Activated CD8-positive, alpha-beta T cell treated with anti-CD3 and anti-CD28 coated beads for 36 hours (primary cell): Measurements from ENCODE around the gene ARL10. TPM values are rescaled to one million over a fixed set of nuclear protein-coding genes. Genes with fewer than 3 reads are reported as not detected.

ENCODE experiments used
- ATAC-seq: fragments of 200-7000 bp; cut with Tn5 transposase; one replicate; pipeline ENCODE4 v1.10.0; 2021; ENCODE audit warnings: mild to moderate bottlenecking, moderate library complexity
- CTCF ChIA-PET: fragments of 350-600 bp; sonication (Branson Sonifier 250); formaldehyde crosslinking; loops from one replicate; lab custom pipeline; 2021; ENCODE audit warnings: antibody characterized with exemption; lab: Charles Lee
- POLR2A ChIA-PET: fragments of 350-600 bp; sonication (Branson Sonifier 250); formaldehyde crosslinking; loops from one replicate; lab custom pipeline; 2021; ENCODE audit warnings: antibody characterized with exemption; lab: Charles Lee
- DNase-seq: peaks from one replicate; pipeline ENCODE4 v3.0.0-alpha.2; 2020
- H3K27ac Mint-ChIP-seq: one replicate; pipeline ENCODE4 v1.8.0; 2021; ENCODE audit warnings: mild to moderate bottlenecking, mixed read lengths
- H3K27me3 Mint-ChIP-seq: one replicate; pipeline ENCODE4 v1.8.0; 2021; ENCODE audit warnings: mixed read lengths
- H3K36me3 Mint-ChIP-seq: one replicate; pipeline ENCODE4 v1.8.0; 2021; ENCODE audit warnings: low read depth, mixed read lengths
- H3K4me1 Mint-ChIP-seq: one replicate; pipeline ENCODE4 v1.8.0; 2021; ENCODE audit warnings: low read depth, mixed read lengths
- H3K4me3 Mint-ChIP-seq: one replicate; pipeline ENCODE4 v1.8.0; 2021; ENCODE audit warnings: mild to moderate bottlenecking, moderate library complexity, mixed read lengths
- H3K9me3 Mint-ChIP-seq: one replicate; pipeline ENCODE4 v1.8.0; 2021; ENCODE audit warnings: mixed read lengths
- CTCF ChIP-seq: fragments of 200-600 bp; IDR thresholded peaks from one replicate; pipeline ENCODE4 v1.8.0; 2022; ENCODE audit warnings: antibody characterized with exemption, mild to moderate bottlenecking
- intact Hi-C: fragments of 100-400 bp; cut with micrococcal nuclease; formaldehyde crosslinking; loops from one replicate; pipeline ENCODE4 v1.10.0; 2022
- total RNA-seq, 2 experiments: library from RNA; stranded (reverse); gene quantifications; one replicate each; pipeline ENCODE4 v1.2.3, GENCODE V29; 2021

Gene ARL10
- total RNA-seq, 2 experiments from 2014 or later: 15.6 to 17.0 TPM

- no peaks in the 10 kb centered on the region for H3K4me1 Mint-ChIP-seq
- POLR2A ChIA-PET: interaction anchor here (1.1 to 1.5 kb wide), 2 partner anchors 9 to 18 kb away, joined by 3 to 4 read pairs; no protein-coding TSS in a partner anchor
- H3K27ac Mint-ChIP-seq: no peak overlapping the region
- no peaks in the 10 kb centered on the region for H3K27me3 Mint-ChIP-seq
- H3K36me3 Mint-ChIP-seq: peaks cover 7% of the 10 kb centered on the region
- no peaks in the 10 kb centered on the region for H3K9me3 Mint-ChIP-seq
- intact Hi-C loops: no loop called here
- CTCF ChIA-PET: interaction anchor here (0.9 kb wide), 1 partner anchor 10 kb away, joined by 3 read pairs; no protein-coding TSS in a partner anchor
- DNase-seq (no peak), ATAC-seq (no peak)
- no peak for TF ChIP-seq CTCF
- H3K4me3 Mint-ChIP-seq: no peak overlapping the region
These were observed 22.4 kb upstream of the ARL10 start for GRCh38 chr5:176342766-176343458.

GRCh38 chr5:176350416-176350815 lies 14.9 kb upstream of the ARL10 start:
- Mint-ChIP-seq H3K4me3 (no peak overlapping the region), H3K27me3 (no peaks in the 10 kb centered on the region), H3K9me3 (no peaks in the 10 kb centered on the region), H3K4me1 (peaks cover 15% of the 10 kb centered on the region), H3K36me3 (peaks cover 44% of the 10 kb centered on the region), H3K27ac (peak overlapping the region; percentile 22)
- ATAC-seq: no peak
- CTCF ChIA-PET: interaction anchor here (1.0 kb wide), 1 partner anchor 30 kb away, joined by 4 read pairs; no protein-coding TSS in a partner anchor
- no peak for DNase-seq
- intact Hi-C loops: no loop called here
- POLR2A ChIA-PET: interaction anchor here (0.7 to 1.1 kb wide), 2 partner anchors 9 to 11 kb away, joined by 3 to 4 read pairs; partner anchors contain the start of gene KIAA1191
- no peak for TF ChIP-seq CTCF

GRCh38 chr5:176352116-176352878 lies 13.0 kb upstream of the ARL10 start:
- no peak for DNase-seq
- intact Hi-C loops: no loop called here
- no peak for TF ChIP-seq CTCF
- H3K9me3 Mint-ChIP-seq: no peaks in the 10 kb centered on the region
- peaks cover 20% of the 10 kb centered on the region for H3K4me1 Mint-ChIP-seq
- ChIA-PET POLR2A (interaction anchor here (1.3 to 1.9 kb wide), 2 partner anchors 10 kb away, joined by 4 read pairs; partner anchors contain the start of gene KIAA1191), CTCF (interaction anchor here (1.1 to 1.8 kb wide), 2 partner anchors 9 to 10 kb away, joined by 3 to 5 read pairs; partner anchors contain the start of gene KIAA1191)
- no peaks in the 10 kb centered on the region for H3K27me3 Mint-ChIP-seq
- peaks cover 50% of the 10 kb centered on the region for H3K36me3 Mint-ChIP-seq
- no peak for ATAC-seq
- peak overlapping the region; percentile 8 for H3K27ac Mint-ChIP-seq
- no peak overlapping the region for H3K4me3 Mint-ChIP-seq

GRCh38 chr5:176353533-176353932 lies 11.8 kb upstream of the ARL10 start:
- peaks cover 49% of the 10 kb centered on the region for H3K36me3 Mint-ChIP-seq
- CTCF ChIA-PET: interaction anchor here (1.8 kb wide), 1 partner anchor 8 kb away, joined by 5 read pairs; the partner anchor contains the start of gene KIAA1191
- POLR2A ChIA-PET: no interaction called here
- no peak for DNase-seq
- no peaks in the 10 kb centered on the region for H3K9me3 Mint-ChIP-seq
- no peak for TF ChIP-seq CTCF
- H3K4me3 Mint-ChIP-seq: no peak overlapping the region
- no peak for ATAC-seq
- intact Hi-C loops: no loop called here
- no peak overlapping the region for H3K27ac Mint-ChIP-seq
- no peaks in the 10 kb centered on the region for H3K27me3 Mint-ChIP-seq
- H3K4me1 Mint-ChIP-seq: peaks cover 30% of the 10 kb centered on the region
